K562 (cell line): ENCODE data around the gene BRD3. TPM values are rescaled to one million over a fixed set of nuclear protein-coding genes. Genes with fewer than 3 reads are reported as not detected.

Experiments
- ATAC-seq: fragments of 200-7000 bp; cut with Tn5 transposase; 3 replicates; pipeline ENCODE4 v1.9.1; 2020; ENCODE audit warnings: moderate library complexity
- BruUV-seq: library from RNA; stranded (reverse); fragments of 400-500 nt; replicated peaks from 2 replicates; lab custom pipeline; 2021; lab: Mats Ljungman, UMichigan
- CTCF ChIA-PET: fragments of 300-600 bp; formaldehyde crosslinking; extraction: SDS; loops from one replicate; lab custom pipeline; 2021; ENCODE audit warnings: low intra/inter-chr PET ratio; lab: Yijun Ruan, JAX
- POLR2A ChIA-PET: fragments of 300-600, 350-650 bp; sonication (Branson Sonifier 250); formaldehyde crosslinking; extraction: SDS; loops from one replicate; lab custom pipeline; 2021; ENCODE audit warnings: antibody characterized with exemption, inconsistent platforms; lab: Yijun Ruan, JAX
- DNase-seq, 4 experiments: peaks; one replicate each; pipeline versions ENCODE4 v3.0.0 to v3.0.0-alpha.2; 2011 to 2018; ENCODE audit warnings: low spot score in 3 of 4, mixed read lengths in 3 of 4; ENCODE audit errors: extremely low read depth in 1 of 4
- FAIRE-seq: peaks from 2 replicates; lab custom pipeline; 2011; peaks lifted over from hg19 to GRCh38; lab: Jason Lieb, UNC
- H2AFZ ChIP-seq: 2 replicates; pipeline ENCODE4 v1.6.0; 2011; ENCODE audit warnings: low read depth, low read length, control low read depth, inconsistent platforms
- H3K27ac ChIP-seq: fragments of 200-600 bp; 3 replicates; pipeline ENCODE4 v1.8.0; 2011; ENCODE audit warnings: low read depth, mild to moderate bottlenecking, control low read depth, inconsistent platforms, low read length, moderate library complexity, mixed read lengths; ENCODE audit errors: extremely low read depth
- H3K27me3 ChIP-seq, 2 experiments: fragments of 300-600 bp in 1 of 2; 2 replicates in 1 of 2; 3 replicates in 1 of 2; pipeline versions ENCODE4 v1.6.0 to v1.8.0; 2011; ENCODE audit warnings: inconsistent platforms in 2 of 2, low read length in 2 of 2, mild to moderate bottlenecking in 1 of 2, mixed read lengths in 1 of 2, moderate library complexity in 1 of 2; ENCODE audit not compliant: control insufficient read depth in 2 of 2, insufficient read depth in 2 of 2
- H3K36me3 ChIP-seq: fragments of 300-600 bp; 3 replicates; pipeline ENCODE4 v1.8.0; 2011; ENCODE audit warnings: mild to moderate bottlenecking, low read length, inconsistent platforms; ENCODE audit not compliant: control insufficient read depth, insufficient read depth
- H3K4me1 ChIP-seq, 2 experiments: fragments of 200-600 bp in 1 of 2; replicated peaks in 1 of 2; 2 replicates in 1 of 2; 3 replicates in 1 of 2; pipeline versions ENCODE4 v1.5.1 to v1.8.0; 2011; ENCODE audit warnings: inconsistent platforms in 2 of 2, low read length in 2 of 2, mild to moderate bottlenecking in 1 of 2, mixed read lengths in 1 of 2, moderate library complexity in 1 of 2; ENCODE audit not compliant: control insufficient read depth in 2 of 2, insufficient read depth in 2 of 2
- H3K4me2 ChIP-seq: 2 replicates; pipeline ENCODE4 v1.6.1; 2011; ENCODE audit warnings: low read length, control low read depth, inconsistent platforms, mixed read lengths; ENCODE audit not compliant: insufficient read depth
- H3K4me3 ChIP-seq: fragments of 200-600 bp; sonication (generic), shearing (Covaris generic); 2 replicates; pipeline ENCODE4 v1.5.1; 2016; ENCODE audit warnings: control low read depth, inconsistent platforms
- H3K79me2 ChIP-seq: fragments of 200-600 bp; 3 replicates; pipeline ENCODE4 v1.8.0; 2011; ENCODE audit warnings: low read length, inconsistent platforms; ENCODE audit not compliant: control insufficient read depth, insufficient read depth
- H3K9ac ChIP-seq, 2 experiments: 2 replicates each; pipeline versions ENCODE4 v1.6.0 to v1.6.1; 2011; ENCODE audit warnings: low read depth in 2 of 2, low read length in 2 of 2, control low read depth in 1 of 2, inconsistent platforms in 1 of 2, mild to moderate bottlenecking in 1 of 2, mixed read lengths in 1 of 2; ENCODE audit not compliant: insufficient read depth in 1 of 2
- H3K9me1 ChIP-seq: one replicate; pipeline ENCODE4 v1.6.0; 2011; ENCODE audit warnings: inconsistent platforms, mild to moderate bottlenecking, low read length, moderate library complexity; ENCODE audit not compliant: control insufficient read depth, insufficient read depth
- H3K9me3 ChIP-seq: replicated peaks from 2 replicates; pipeline ENCODE4 v1.5.1; 2011; ENCODE audit warnings: low read depth, low read length, inconsistent platforms; ENCODE audit not compliant: control insufficient read depth, insufficient read depth
- H4K20me1 ChIP-seq: replicated peaks from 2 replicates; pipeline ENCODE4 v1.6.1; 2011; ENCODE audit warnings: low read length, inconsistent platforms, mixed read lengths; ENCODE audit not compliant: control insufficient read depth, insufficient read depth
- CBX5 ChIP-seq: IDR thresholded peaks from 2 replicates; pipeline ENCODE4 v1.6.1; 2014; ENCODE audit warnings: low read depth, borderline replicate concordance
- SUPT5H ChIP-seq: fragments of 450-650 bp; IDR thresholded peaks from 2 replicates; pipeline ENCODE4 v1.6.1; 2016
- TGIF2 ChIP-seq: sonication (generic); formaldehyde crosslinking; IDR thresholded peaks from 2 replicates; pipeline ENCODE4 v1.8.1; 2022; ENCODE audit warnings: mild to moderate bottlenecking, missing genetic modification reagents, moderate library complexity
- WGBS: fragments of 100-300 bp; shearing (Covaris generic); methylation state at CpG from one replicate; pipeline ENCODE4 v1.1.6; 2016; ENCODE audit warnings: low coverage, mixed read lengths; ENCODE audit not compliant: insufficient coverage; ENCODE audit errors: missing lambda C conversion rate; 5-methylcytosine and 5-hydroxymethylcytosine counted together
- in situ Hi-C: fragments of 300-500 bp; cut with MboI; formaldehyde crosslinking; loops from 4 replicates; pipeline ENCODE4 v1.15.0; 2018; ENCODE audit warnings: inconsistent platforms, mixed read lengths
- intact Hi-C: fragments of 100-400 bp; cut with micrococcal nuclease; formaldehyde crosslinking; loops from 2 replicates; pipeline ENCODE4 v1.14.2; 2022
- polyA plus RNA-seq, 8 experiments: library from polyadenylated mRNA; depleted of rRNA in 4 of 8; stranded (reverse) in 5 of 8; unstranded in 3 of 8; fragments of >200 nt; fragmentation: Nextera tagmentation in 2 of 8; fragmentation: Illumina TruSeq in 1 of 8; extraction: Ambion mirVana in 2 of 8; extraction: Trizol in 1 of 8; gene quantifications; 2 replicates each; pipeline versions ENCODE4 v1.2.1 to v1.2.3, GENCODE V29; 2011 to 2014; ENCODE audit warnings: inconsistent platforms in 1 of 8, missing spikeins in 1 of 8
- total RNA-seq, 7 experiments: library from RNA; depleted of rRNA in 6 of 7; stranded (reverse); fragments of >200 nt in 6 of 7; fragmentation: Illumina TruSeq in 2 of 7; extraction: Trizol in 2 of 7; gene quantifications; 2 replicates each; pipeline versions ENCODE4 v1.2.1 to v1.2.3, GENCODE V29; 2011 to 2021; ENCODE audit warnings: low replicate concordance in 1 of 7

The BRD3 gene
- total and polyA plus RNA-seq, 9 of the 15 experiments (the other 6 are each of a cell fraction or from before 2014, with no cell fraction given) = 0.82 to 37.1 (median 4.2) TPM

DNA sequence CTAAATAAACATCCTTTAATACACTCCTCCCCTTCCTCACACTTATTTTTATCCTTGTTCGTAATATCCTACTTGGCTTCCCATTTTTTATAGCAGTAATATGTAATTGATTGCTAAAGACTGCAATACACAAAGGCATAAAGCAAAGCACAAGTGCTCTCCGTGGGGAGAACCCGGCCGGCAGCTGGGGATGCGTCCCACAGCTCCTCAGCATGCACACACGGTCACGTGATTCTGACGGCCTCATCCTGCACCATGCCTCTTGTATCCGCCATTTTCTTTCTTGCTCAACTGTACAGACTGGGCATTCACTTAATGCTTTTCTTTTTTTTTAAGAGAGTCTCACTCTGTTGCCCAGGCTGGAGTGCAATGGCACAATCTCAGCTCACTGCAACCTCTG lies 39.8 kb downstream of the BRD3 start:
- 79% methylated on average over 8 of the region's 9 CpGs for WGBS
- no peaks in the 10 kb centered on the region for H3K9me3 ChIP-seq
- TF ChIP-seq TGIF2 = no peak
- TF ChIP-seq SUPT5H = no peak
- no peaks in the 10 kb centered on the region for H4K20me1 ChIP-seq
- H3K9me1 ChIP-seq = no peaks in the 10 kb centered on the region
- H3K4me1 ChIP-seq = peaks cover 4 to 26% of the 10 kb centered on the region in 2 experiments; a peak in 3 of 5 replicates
- H3K36me3 ChIP-seq = peaks cover 14% of the 10 kb centered on the region; the same call in 2 of the 3 replicates
- no TSS peak for BruUV-seq
- H3K4me2 ChIP-seq = no peak overlapping the region
- H3K4me3 ChIP-seq = no peak overlapping the region
- no peak for FAIRE-seq
- POLR2A ChIA-PET = interaction anchor here (1.1 to 1.7 kb wide), 2 partner anchors 11 to 15 kb away, joined by 3 to 4 read pairs; no protein-coding TSS in a partner anchor
- H3K79me2 ChIP-seq = no peaks in the 10 kb centered on the region
- no peak overlapping the region for H3K9ac ChIP-seq
- CTCF ChIA-PET = no interaction called here
- no peak for DNase-seq
- intact Hi-C loops = no loop called here
- in situ Hi-C loops = no loop called here
- no peak overlapping the region for H2AFZ ChIP-seq
- no peaks in the 10 kb centered on the region for H3K27me3 ChIP-seq
- no peak overlapping the region for H3K27ac ChIP-seq
- no peak for ATAC-seq

- POLR2A ChIA-PET = interaction anchor here (0.6 to 1.1 kb wide), 2 partner anchors 11 to 244 kb away, joined by 3 read pairs; no protein-coding TSS in a partner anchor
- Histone ChIP-seq H3K36me3 (peaks cover 10% of the 10 kb centered on the region; the same call in 1 of the 3 replicates), H3K4me3 (no peak overlapping the region), H2AFZ (no peak overlapping the region), H3K4me1 (peaks cover 4 to 26% of the 10 kb centered on the region in 2 experiments; a peak in 3 of 5 replicates), H3K9me1 (no peaks in the 10 kb centered on the region), H4K20me1 (no peaks in the 10 kb centered on the region), H3K4me2 (no peak overlapping the region), H3K9ac (no peak overlapping the region), H3K27ac (no peak overlapping the region), H3K27me3 (peaks cover 0 to 2% of the 10 kb centered on the region in 2 experiments; a peak in 1 of 5 replicates), H3K79me2 (no peaks in the 10 kb centered on the region), H3K9me3 (no peaks in the 10 kb centered on the region)
- FAIRE-seq (no peak), DNase-seq (no peak), ATAC-seq (no peak)
- in situ Hi-C loops (no loop called here), intact Hi-C loops (no loop called here)
- BruUV-seq = no TSS peak
- no peak for TF ChIP-seq CBX5
- CTCF ChIA-PET = no interaction called here
- WGBS = 77% methylated on average over 7 of the region's 7 CpGs
These were observed 40.3 kb downstream of the BRD3 start for GRCh38 chr9:134027561-134027960.
